PFSK-1 (cell line): ENCODE data around the gene ANKH.

Experiments used
- POLR2AphosphoS5 ChIP-seq: IDR thresholded peaks from 2 replicates; pipeline ENCODE4 v1.6.1; 2012; ENCODE audit warnings: low read depth, mild to moderate bottlenecking, control low read depth, low read length, moderate library complexity
- REST ChIP-seq, 2 experiments: IDR thresholded peaks; 2 replicates each; pipeline versions ENCODE4 v1.6.1 to v1.8.0; 2011 to 2012; ENCODE audit warnings: low read depth in 2 of 2, low read length in 2 of 2, control low read depth in 1 of 2, inconsistent platforms in 1 of 2, mild to moderate bottlenecking in 1 of 2, moderate library complexity in 1 of 2; ENCODE audit not compliant: insufficient read depth in 1 of 2

- TF ChIP-seq REST (IDR thresholded peaks at IDR 0.05; ENCODE audit: insufficient read depth in 1 of 2, low read depth in 2 of 2, low read length in 2 of 2) (no peak), POLR2AphosphoS5 (no peak)
Observed at GRCh38 chr5:14853685-14854084, 17.9 kb downstream of the ANKH start.
